Endodermal cell (in vitro differentiated cells): ENCODE measurements around the gene HERC3. TPM values are rescaled to one million over a fixed set of nuclear protein-coding genes. Genes with fewer than 3 reads are reported as not detected.

Experiments used
- DNase-seq: peaks from one replicate; pipeline ENCODE4 v3.0.0-alpha.2; 2017
- H3K27ac ChIP-seq: 2 replicates; pipeline ENCODE4 v1.5.1; 2013; ENCODE audit warnings: mild to moderate bottlenecking, low read depth, low read length, moderate library complexity
- H3K27me3 ChIP-seq: 2 replicates; pipeline ENCODE4 v1.6.1; 2013; ENCODE audit warnings: mild to moderate bottlenecking, low read length, moderate library complexity; ENCODE audit not compliant: insufficient read depth, control insufficient read depth, poor library complexity, severe bottlenecking
- H3K36me3 ChIP-seq: 2 replicates; pipeline ENCODE4 v1.7.0; 2013; ENCODE audit warnings: mild to moderate bottlenecking, low read length, moderate library complexity; ENCODE audit not compliant: control insufficient read depth, insufficient read depth
- H3K4me1 ChIP-seq: one replicate; pipeline ENCODE4 v1.7.0; 2013; ENCODE audit warnings: low read length; ENCODE audit not compliant: control insufficient read depth, insufficient read depth
- H3K4me3 ChIP-seq: 2 replicates; pipeline ENCODE4 v1.5.1; 2013; ENCODE audit warnings: mild to moderate bottlenecking, low read length, moderate library complexity
- H3K9ac ChIP-seq: 2 replicates; pipeline ENCODE4 v1.6.1; 2013; ENCODE audit warnings: mild to moderate bottlenecking, low read length, moderate library complexity; ENCODE audit not compliant: poor library complexity, severe bottlenecking; ENCODE audit errors: extremely low read depth
- H3K9me3 ChIP-seq: 2 replicates; pipeline ENCODE4 v1.6.1; 2013; ENCODE audit warnings: mild to moderate bottlenecking, low read length, moderate library complexity; ENCODE audit not compliant: control insufficient read depth
- H3K27ac Mint-ChIP-seq: 2 replicates; pipeline ENCODE4 v1.8.0; 2020; ENCODE audit warnings: mixed read lengths
- H3K27me3 Mint-ChIP-seq: 2 replicates; pipeline ENCODE4 v1.8.0; 2021; ENCODE audit warnings: mild to moderate bottlenecking, mixed read lengths; ENCODE audit not compliant: insufficient read depth
- H3K36me3 Mint-ChIP-seq: 2 replicates; pipeline ENCODE4 v1.8.0; 2020; ENCODE audit warnings: low read depth, mixed read lengths
- H3K4me1 Mint-ChIP-seq: 2 replicates; pipeline ENCODE4 v1.8.0; 2020; ENCODE audit warnings: mixed read lengths
- H3K4me3 Mint-ChIP-seq: 2 replicates; pipeline ENCODE4 v1.8.0; 2020; ENCODE audit warnings: mild to moderate bottlenecking, moderate library complexity, mixed read lengths
- H3K9me3 Mint-ChIP-seq: 2 replicates; pipeline ENCODE4 v1.8.0; 2020; ENCODE audit warnings: mild to moderate bottlenecking, mixed read lengths
- WGBS, 2 experiments: methylation state at CpG; one replicate each; pipeline versions ENCODE4 v1.1.5 to v1.1.7; 2013; ENCODE audit warnings: missing lambda C conversion rate in 2 of 2, mixed read lengths in 1 of 2; ENCODE audit not compliant: insufficient coverage in 1 of 2, insufficient read length in 1 of 2; 5-methylcytosine and 5-hydroxymethylcytosine counted together
- total RNA-seq, 2 donors: library from RNA; stranded (reverse); fragmentation: NEBNext Ultra II Directional in 1 of 2; extraction: Animal tissue kit (Norgen Biotek cat#: 25700) in 1 of 2; gene quantifications; 2 replicates in 1 of 2; 3 replicates in 1 of 2; pipeline ENCODE4 v1.2.1, GENCODE V29; 2021
- TF ChIP-seq, protein P1 (sequence below): fragments of 200-600 bp; sonication (generic); conservative IDR thresholded peaks from 2 replicates; pipeline ENCODE4 v1.5.0; 2021; ENCODE audit warnings: antibody characterized with exemption, mild to moderate bottlenecking

The HERC3 gene
- total RNA-seq, 2 donors from 2014 or later: 4.4 to 5.9 TPM

DNA sequence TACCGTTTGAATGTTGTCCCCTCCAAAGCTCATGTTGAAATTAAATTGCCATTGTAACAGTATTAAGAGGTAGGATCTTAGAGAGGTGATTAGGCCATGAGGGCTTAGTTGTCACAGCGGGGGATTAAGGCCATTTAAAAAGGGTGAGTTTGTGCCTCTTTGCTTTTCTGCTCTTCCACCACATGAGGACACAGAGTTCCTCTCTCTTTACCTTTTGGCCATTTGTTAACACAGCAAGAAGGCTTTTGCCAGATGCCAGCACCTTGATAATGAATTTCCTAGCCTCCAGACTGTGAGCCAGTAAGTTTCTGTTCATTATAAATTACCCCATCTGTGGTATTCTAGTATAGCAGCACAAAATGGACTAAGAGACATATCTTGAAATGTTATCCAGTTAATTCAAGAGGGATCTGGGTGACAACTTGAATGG is 7.8 kb upstream of the HERC3 start:
- Histone ChIP-seq H3K4me1 (no peaks in the 10 kb centered on the region), H3K9ac (no peak overlapping the region), H3K27ac (no peak overlapping the region), H3K36me3 (no peaks in the 10 kb centered on the region), H3K4me3 (no peak overlapping the region), H3K27me3 (peaks cover 13% of the 10 kb centered on the region), H3K9me3 (peaks cover 9% of the 10 kb centered on the region)
- Mint-ChIP-seq H3K27ac (no peak overlapping the region), H3K4me1 (peaks cover 17% of the 10 kb centered on the region), H3K27me3 (peaks cover 10% of the 10 kb centered on the region), H3K4me3 (no peak overlapping the region), H3K9me3 (no peaks in the 10 kb centered on the region), H3K36me3 (no peaks in the 10 kb centered on the region)
- TF ChIP-seq, protein P1, sequence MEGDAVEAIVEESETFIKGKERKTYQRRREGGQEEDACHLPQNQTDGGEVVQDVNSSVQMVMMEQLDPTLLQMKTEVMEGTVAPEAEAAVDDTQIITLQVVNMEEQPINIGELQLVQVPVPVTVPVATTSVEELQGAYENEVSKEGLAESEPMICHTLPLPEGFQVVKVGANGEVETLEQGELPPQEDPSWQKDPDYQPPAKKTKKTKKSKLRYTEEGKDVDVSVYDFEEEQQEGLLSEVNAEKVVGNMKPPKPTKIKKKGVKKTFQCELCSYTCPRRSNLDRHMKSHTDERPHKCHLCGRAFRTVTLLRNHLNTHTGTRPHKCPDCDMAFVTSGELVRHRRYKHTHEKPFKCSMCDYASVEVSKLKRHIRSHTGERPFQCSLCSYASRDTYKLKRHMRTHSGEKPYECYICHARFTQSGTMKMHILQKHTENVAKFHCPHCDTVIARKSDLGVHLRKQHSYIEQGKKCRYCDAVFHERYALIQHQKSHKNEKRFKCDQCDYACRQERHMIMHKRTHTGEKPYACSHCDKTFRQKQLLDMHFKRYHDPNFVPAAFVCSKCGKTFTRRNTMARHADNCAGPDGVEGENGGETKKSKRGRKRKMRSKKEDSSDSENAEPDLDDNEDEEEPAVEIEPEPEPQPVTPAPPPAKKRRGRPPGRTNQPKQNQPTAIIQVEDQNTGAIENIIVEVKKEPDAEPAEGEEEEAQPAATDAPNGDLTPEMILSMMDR: no peak
- DNase-seq: no peak
- WGBS, 2 experiments: 73 to 100% methylated on average over 1 to 2 of the region's 2 CpGs

DNA sequence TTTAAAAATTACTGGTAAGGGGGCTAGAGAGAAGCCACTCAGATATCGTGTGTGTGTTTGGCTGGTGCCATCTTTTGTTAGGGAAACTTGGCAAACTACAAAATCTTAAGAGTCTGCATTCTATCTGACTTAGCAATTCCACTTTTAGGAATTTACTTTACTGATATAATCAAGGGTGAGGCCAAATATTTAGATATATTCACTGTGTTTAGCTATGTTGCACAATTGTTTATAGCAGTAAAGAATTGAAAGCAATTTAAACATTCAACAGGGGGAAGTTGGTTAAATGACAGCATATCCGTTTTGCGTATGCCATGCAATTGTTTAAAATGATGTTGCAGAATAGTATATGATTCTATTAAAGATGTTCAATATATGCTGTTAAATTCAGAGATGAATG is 6.4 kb upstream of the HERC3 start:
- DNase-seq: no peak
- WGBS, 2 experiments: 94% methylated on average over 3 of the region's 3 CpGs; no CpG with 5 or more reads in 1 of the 2 experiments
- H3K4me3 Mint-ChIP-seq: no peak overlapping the region
- Histone ChIP-seq H3K27ac (no peak overlapping the region), H3K4me1 (no peaks in the 10 kb centered on the region), H3K36me3 (no peaks in the 10 kb centered on the region), H3K9me3 (peaks cover 9% of the 10 kb centered on the region), H3K27me3 (peaks cover 27% of the 10 kb centered on the region), H3K4me3 (no peak overlapping the region), H3K9ac (no peak overlapping the region)
- H3K4me1 Mint-ChIP-seq: peaks cover 17% of the 10 kb centered on the region
- H3K9me3 Mint-ChIP-seq: no peaks in the 10 kb centered on the region
- TF ChIP-seq, protein P1: no peak
- no peak overlapping the region for H3K27ac Mint-ChIP-seq
- H3K27me3 Mint-ChIP-seq: peaks cover 24% of the 10 kb centered on the region
- no peaks in the 10 kb centered on the region for H3K36me3 Mint-ChIP-seq

DNA sequence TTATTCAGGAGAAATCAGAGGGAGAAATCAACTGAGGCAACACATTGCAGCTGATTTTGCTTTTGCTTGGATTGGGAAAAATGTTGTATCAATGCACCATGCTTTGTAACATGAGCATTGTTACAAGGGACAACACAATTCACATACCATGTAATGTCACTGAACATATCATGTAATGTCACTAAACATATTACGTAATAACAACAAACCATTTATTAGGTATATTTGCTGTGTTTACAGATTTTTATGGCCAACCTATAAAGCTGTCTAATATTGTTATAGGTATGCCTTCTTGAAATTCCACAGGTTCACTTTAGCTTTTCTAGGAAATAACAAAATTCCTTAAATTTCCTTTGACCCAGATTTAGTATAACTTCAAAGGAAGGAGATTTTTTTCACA is 5.0 kb upstream of the HERC3 start:
- Mint-ChIP-seq H3K27ac (no peak overlapping the region), H3K36me3 (no peaks in the 10 kb centered on the region), H3K4me3 (no peak overlapping the region), H3K9me3 (no peaks in the 10 kb centered on the region), H3K27me3 (peaks cover 33% of the 10 kb centered on the region), H3K4me1 (peaks cover 22% of the 10 kb centered on the region)
- Histone ChIP-seq H3K9ac (no peak overlapping the region), H3K4me1 (no peaks in the 10 kb centered on the region), H3K27me3 (peaks cover 35% of the 10 kb centered on the region), H3K9me3 (peaks cover 6% of the 10 kb centered on the region), H3K4me3 (no peak overlapping the region), H3K36me3 (no peaks in the 10 kb centered on the region), H3K27ac (no peak overlapping the region)
- 100% methylated on average over 1 of the region's 1 CpG; no CpG with 5 or more reads in 1 of the 2 experiments for WGBS, 2 experiments
- DNase-seq: no peak
- TF ChIP-seq, protein P1: no peak
